Kidney epithelial cell (primary cell): ENCODE data around the gene GTF2H2C. TPM values are rescaled to one million over a fixed set of nuclear protein-coding genes. Genes with fewer than 3 reads are reported as not detected.
"Not testable (repeated sequence)": the region's sequence is repeated elsewhere in the genome, so short reads cannot be mapped to it uniquely, and the experiment has no call there.

Experiments used
- DNase-seq: peaks from one replicate; pipeline ENCODE4 v3.0.0-alpha.2; 2010; ENCODE audit warnings: low read depth
- H3K27me3 ChIP-seq: 2 replicates; pipeline ENCODE4 v1.6.0; 2011; ENCODE audit warnings: low read length; ENCODE audit not compliant: control insufficient read depth, insufficient read depth
- H3K36me3 ChIP-seq: 2 replicates; pipeline ENCODE4 v1.5.1; 2011; ENCODE audit warnings: low read length; ENCODE audit not compliant: control insufficient read depth, insufficient read depth
- H3K4me3 ChIP-seq: 2 replicates; pipeline ENCODE4 v1.5.1; 2011; ENCODE audit warnings: low read depth, mild to moderate bottlenecking, control low read depth, low read length
- total RNA-seq: library from RNA; depleted of rRNA; stranded (reverse); fragments of >200 nt; gene quantifications from 2 replicates; pipeline ENCODE4 v1.2.3, GENCODE V29; 2015

Gene GTF2H2C
- total RNA-seq, 1 donor from 2014 or later: 28.4 TPM

DNA sequence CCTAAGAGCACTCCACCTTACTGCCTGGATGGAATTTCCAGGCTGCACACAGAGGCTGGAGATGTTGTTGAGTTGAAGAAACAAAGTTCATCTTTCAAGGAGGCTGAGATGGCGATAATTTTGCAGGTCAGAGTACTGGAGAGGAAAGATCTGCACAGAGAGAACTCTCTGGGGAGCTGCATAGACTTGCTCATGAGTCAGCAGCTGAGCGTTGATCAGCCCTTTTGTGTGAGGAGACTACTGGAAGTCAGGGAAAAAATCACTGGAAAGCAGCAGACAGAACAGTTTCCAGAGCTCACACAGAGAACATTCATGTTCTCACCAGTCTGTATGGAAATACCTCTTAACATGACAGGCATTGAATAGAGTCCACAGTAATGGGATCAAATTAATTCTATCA, 23.4 kb downstream of the GTF2H2C start:
- not testable (repeated sequence) for H3K36me3 ChIP-seq, H3K27me3 ChIP-seq, H3K4me3 ChIP-seq, DNase-seq

DNA sequence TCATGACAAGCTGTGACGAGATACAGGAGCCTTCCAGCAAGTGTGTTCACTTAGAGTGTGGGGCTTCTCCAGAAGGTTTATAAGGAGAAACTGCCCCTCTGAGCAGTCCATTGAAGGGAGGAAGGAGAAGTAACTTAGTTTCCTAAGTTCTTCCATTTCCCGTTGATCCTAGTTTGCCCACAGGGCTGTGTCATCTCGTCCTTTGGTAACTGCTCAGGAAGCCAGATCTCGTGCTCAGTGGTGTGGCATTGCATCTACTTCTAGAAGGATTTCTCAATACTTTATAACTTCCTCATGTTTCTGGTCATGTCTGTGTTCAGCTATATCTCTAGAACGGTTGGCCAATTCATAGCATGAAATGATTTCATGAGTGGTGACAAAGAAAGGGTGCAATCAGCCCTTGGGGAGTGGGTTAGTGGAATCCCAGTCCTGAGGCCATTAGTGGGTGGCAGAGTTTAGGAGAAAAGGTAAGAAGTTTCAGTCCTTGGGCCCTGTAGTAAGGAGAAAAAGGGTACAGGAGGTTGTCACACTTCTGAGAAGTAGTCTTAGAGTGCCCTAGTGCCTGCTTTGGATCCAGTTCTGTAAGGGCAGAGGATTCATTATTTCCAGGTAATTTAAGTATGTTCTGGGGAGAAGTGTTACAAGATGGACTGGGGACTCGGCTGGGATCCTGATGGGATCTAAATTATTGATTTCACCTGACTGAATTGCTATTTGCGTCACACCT, 36.3 kb downstream of the GTF2H2C start:
- not testable (repeated sequence) for H3K4me3 ChIP-seq, DNase-seq, H3K27me3 ChIP-seq, H3K36me3 ChIP-seq

DNA sequence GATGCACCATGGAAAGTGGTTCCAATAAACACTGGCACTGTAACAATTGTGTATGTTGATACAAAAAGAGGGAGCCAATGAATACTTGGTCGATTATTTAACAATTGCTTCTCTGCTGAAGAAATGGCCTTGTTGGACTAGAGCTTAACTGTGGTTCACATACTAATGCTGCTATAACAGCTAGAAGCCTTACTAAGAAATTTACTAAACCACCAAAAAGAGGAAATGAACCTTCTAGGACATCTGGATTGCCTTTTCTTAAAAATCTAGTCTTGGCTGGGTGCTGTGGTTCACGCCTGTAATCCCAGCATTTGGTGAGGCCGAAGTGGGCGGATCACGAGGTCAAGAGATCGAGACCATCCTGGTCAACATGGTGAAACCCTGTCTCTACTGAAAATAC, 42.0 kb downstream of the GTF2H2C start:
- not testable (repeated sequence) for H3K36me3 ChIP-seq, H3K4me3 ChIP-seq, H3K27me3 ChIP-seq, DNase-seq

- DNase-seq, H3K27me3 ChIP-seq: not testable (repeated sequence)
Observed at GRCh38 chr5:69606839-69607238, 46.8 kb downstream of the GTF2H2C start.

DNA sequence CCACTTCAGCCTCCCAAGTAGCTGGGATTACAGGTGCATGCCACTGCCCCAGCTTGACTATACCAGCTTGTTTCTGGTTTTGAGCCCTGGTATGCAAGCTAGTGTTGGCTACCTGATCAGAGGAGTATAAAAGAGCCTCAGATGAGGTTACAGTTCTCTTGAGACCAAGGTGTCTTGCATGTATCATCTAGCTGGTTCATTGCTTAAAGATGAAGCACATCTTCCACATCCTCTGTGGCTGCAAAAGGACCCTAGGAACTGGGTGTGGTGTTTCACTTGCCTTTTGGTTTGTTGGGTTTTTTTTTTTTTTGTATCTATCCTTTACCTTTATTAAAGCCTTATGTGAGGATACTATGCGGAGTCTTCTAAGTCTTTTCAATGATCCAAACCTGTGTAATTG, 47.8 kb downstream of the GTF2H2C start:
- H3K4me3 ChIP-seq, DNase-seq, H3K36me3 ChIP-seq, H3K27me3 ChIP-seq: not testable (repeated sequence)

More at GRCh38 chr5:69606839-69607238, 46.8 kb downstream of the GTF2H2C start:
- H3K36me3 ChIP-seq, H3K4me3 ChIP-seq: not testable (repeated sequence)

GRCh38 chr5:69608861-69609496, 49.0 kb downstream of the GTF2H2C start:
- not testable (repeated sequence) for H3K27me3 ChIP-seq, H3K36me3 ChIP-seq, DNase-seq, H3K4me3 ChIP-seq

DNA sequence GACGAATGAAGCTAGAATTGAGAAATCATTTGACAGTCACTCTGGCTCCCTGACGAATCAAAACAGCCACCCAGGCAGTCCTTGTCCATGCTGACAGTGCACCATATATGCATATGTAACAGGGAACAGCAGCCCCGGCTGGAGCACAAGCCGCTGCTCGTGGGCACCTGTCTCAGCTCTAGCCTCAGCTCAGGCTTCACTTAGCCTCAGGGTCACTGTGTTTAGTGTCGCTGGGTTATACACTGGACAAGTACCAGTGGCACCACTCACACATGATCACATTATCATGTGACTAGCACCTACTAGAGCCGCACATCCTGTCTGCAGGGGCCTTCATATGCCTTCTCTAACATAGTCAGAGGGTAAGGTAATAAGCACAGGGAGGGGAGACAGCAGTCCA, 54.9 kb downstream of the GTF2H2C start:
- not testable (repeated sequence) for DNase-seq

DNA sequence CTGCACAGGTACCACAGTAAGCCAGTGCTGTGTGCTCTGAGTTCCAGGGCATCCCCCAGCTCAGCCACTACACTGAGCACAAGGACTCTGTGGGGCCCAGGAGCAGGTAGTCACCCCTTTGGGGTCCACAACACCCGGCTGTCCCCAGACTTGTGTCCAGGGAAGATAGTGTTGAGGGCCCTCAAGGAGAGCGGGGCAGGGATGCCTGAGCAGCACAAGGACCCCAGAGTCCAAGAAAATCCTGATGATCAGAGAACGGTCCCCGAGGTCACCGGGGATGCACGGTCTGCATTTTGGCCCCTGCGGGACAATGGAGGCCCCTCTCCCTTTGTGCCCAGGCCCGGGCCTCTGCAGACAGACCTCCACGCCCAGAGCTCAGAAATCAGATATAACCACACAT, 71.9 kb downstream of the GTF2H2C start:
- not testable (repeated sequence) for H3K4me3 ChIP-seq, H3K36me3 ChIP-seq, DNase-seq, H3K27me3 ChIP-seq

More for the DNA sequence above, 54.9 kb downstream of the GTF2H2C start:
- H3K4me3 ChIP-seq, H3K27me3 ChIP-seq, H3K36me3 ChIP-seq: not testable (repeated sequence)

Other genes starting within 250 kb of the GTF2H2C start
- gene CCDC125, start 227.4 kb upstream of the GTF2H2C start, total RNA-seq: 7.5 and 9.4 TPM in 2 replicates
- 19.5 and 25.9 TPM in 2 replicates for gene AK6, start 190.7 kb upstream of the GTF2H2C start, total RNA-seq
- 66.9 and 67.2 TPM in 2 replicates for gene TAF9, start 190.7 kb upstream of the GTF2H2C start, total RNA-seq
- gene RAD17, start 190.4 kb upstream of the GTF2H2C start, total RNA-seq: 25.9 and 26.0 TPM in 2 replicates
- gene MARVELD2, start 145.1 kb upstream of the GTF2H2C start, total RNA-seq: 27.6 and 28.6 TPM in 2 replicates
- 104 TPM in 2 replicates for gene OCLN, start 67.4 kb upstream of the GTF2H2C start, total RNA-seq